Activated CD4-positive, alpha-beta memory T cell treated with anti-CD3 and anti-CD28 coated beads, Interleukin-2, amount 10 ng/mL, durations not matched to agents 7 days and 5 days (primary cell): ENCODE measurements around the gene MESP2. TPM values are rescaled to one million over a fixed set of nuclear protein-coding genes. Genes with fewer than 3 reads are reported as not detected.

Source experiments
- CTCF ChIA-PET: fragments of 350-600 bp; sonication (Branson Sonifier 250); formaldehyde crosslinking; loops from one replicate; lab custom pipeline; 2021; ENCODE audit warnings: antibody characterized with exemption, inconsistent platforms; lab: Charles Lee
- POLR2A ChIA-PET: fragments of 350-600 bp; sonication (Branson Sonifier 250); formaldehyde crosslinking; loops from one replicate; lab custom pipeline; 2021; ENCODE audit warnings: antibody characterized with exemption; lab: Charles Lee
- DNase-seq: peaks from one replicate; pipeline ENCODE4 v3.0.0-alpha.2; 2020
- H3K27ac Mint-ChIP-seq: one replicate; pipeline ENCODE4 v1.8.0; 2021; ENCODE audit warnings: mild to moderate bottlenecking, mixed read lengths
- H3K27me3 Mint-ChIP-seq: one replicate; pipeline ENCODE4 v1.8.0; 2021; ENCODE audit warnings: mixed read lengths
- H3K36me3 Mint-ChIP-seq: one replicate; pipeline ENCODE4 v1.8.0; 2021; ENCODE audit warnings: low read depth, mixed read lengths
- H3K4me1 Mint-ChIP-seq: one replicate; pipeline ENCODE4 v1.8.0; 2021; ENCODE audit warnings: mixed read lengths
- H3K4me3 Mint-ChIP-seq: one replicate; pipeline ENCODE4 v1.8.0; 2021; ENCODE audit warnings: mild to moderate bottlenecking, mixed read lengths
- H3K9me3 Mint-ChIP-seq: one replicate; pipeline ENCODE4 v1.8.0; 2021; ENCODE audit warnings: mixed read lengths
- total RNA-seq, 2 experiments: library from RNA; stranded (reverse); gene quantifications; one replicate each; pipeline ENCODE4 v1.2.3, GENCODE V29; 2021

MESP2 gene
- total RNA-seq, 2 experiments from 2014 or later = not detected

GRCh38 chr15:89809093-89809786 lies 33.1 kb downstream of the MESP2 start:
- Mint-ChIP-seq H3K36me3 (no peaks in the 10 kb centered on the region), H3K4me3 (no peak overlapping the region), H3K9me3 (no peaks in the 10 kb centered on the region), H3K4me1 (peaks cover 3% of the 10 kb centered on the region), H3K27ac (no peak overlapping the region), H3K27me3 (peaks cover 3% of the 10 kb centered on the region)
- DNase-seq = no peak
- ChIA-PET CTCF (no interaction called here), POLR2A (no interaction called here)

- Mint-ChIP-seq H3K36me3 (no peaks in the 10 kb centered on the region), H3K4me1 (peaks cover 3% of the 10 kb centered on the region), H3K27ac (no peak overlapping the region), H3K4me3 (no peak overlapping the region), H3K27me3 (peaks cover 3% of the 10 kb centered on the region), H3K9me3 (no peaks in the 10 kb centered on the region)
- ChIA-PET POLR2A (no interaction called here), CTCF (no interaction called here)
- no peak for DNase-seq
Measured at GRCh38 chr15:89809787-89810148, 33.6 kb downstream of the MESP2 start.

- CTCF ChIA-PET = no interaction called here
- Mint-ChIP-seq H3K9me3 (no peaks in the 10 kb centered on the region), H3K4me1 (peaks cover 12% of the 10 kb centered on the region), H3K36me3 (peaks cover 2% of the 10 kb centered on the region), H3K4me3 (no peak overlapping the region), H3K27me3 (peaks cover 12% of the 10 kb centered on the region), H3K27ac (no peak overlapping the region)
- DNase-seq = no peak
- POLR2A ChIA-PET = no interaction called here
Measured at GRCh38 chr15:89810837-89811236, 34.7 kb downstream of the MESP2 start.

GRCh38 chr15:89812011-89812846 lies 36.1 kb downstream of the MESP2 start:
- H3K9me3 Mint-ChIP-seq = no peaks in the 10 kb centered on the region
- H3K4me3 Mint-ChIP-seq = no peak overlapping the region
- DNase-seq = no peak
- peaks cover 17% of the 10 kb centered on the region for H3K4me1 Mint-ChIP-seq
- H3K36me3 Mint-ChIP-seq = peaks cover 8% of the 10 kb centered on the region
- no peak overlapping the region for H3K27ac Mint-ChIP-seq
- CTCF ChIA-PET = interaction anchor here (1.0 kb wide), 1 partner anchor 63 kb away, joined by 3 read pairs; no protein-coding TSS in a partner anchor
- peaks cover 20% of the 10 kb centered on the region for H3K27me3 Mint-ChIP-seq
- POLR2A ChIA-PET = no interaction called here

GRCh38 chr15:89812847-89813320 lies 36.8 kb downstream of the MESP2 start:
- Mint-ChIP-seq H3K4me3 (no peak overlapping the region), H3K36me3 (peaks cover 8% of the 10 kb centered on the region), H3K9me3 (no peaks in the 10 kb centered on the region), H3K27me3 (peaks cover 23% of the 10 kb centered on the region), H3K27ac (no peak overlapping the region), H3K4me1 (peaks cover 17% of the 10 kb centered on the region)
- CTCF ChIA-PET = no interaction called here
- POLR2A ChIA-PET = no interaction called here
- no peak for DNase-seq

GRCh38 chr15:89813381-89814111 lies 37.4 kb downstream of the MESP2 start:
- CTCF ChIA-PET = interaction anchor here (1.4 kb wide), 1 partner anchor 61 kb away, joined by 4 read pairs; no protein-coding TSS in a partner anchor
- DNase-seq = no peak
- POLR2A ChIA-PET = no interaction called here
- Mint-ChIP-seq H3K9me3 (no peaks in the 10 kb centered on the region), H3K36me3 (peaks cover 8% of the 10 kb centered on the region), H3K27ac (no peak overlapping the region), H3K4me1 (peaks cover 17% of the 10 kb centered on the region), H3K4me3 (peak overlapping the region; percentile 60), H3K27me3 (peaks cover 28% of the 10 kb centered on the region)

GRCh38 chr15:89814112-89814742 lies 38.1 kb downstream of the MESP2 start:
- ChIA-PET POLR2A (interaction anchor here (1.0 kb wide), 2 partner anchors 9 to 62 kb away, joined by 3 to 4 read pairs; no protein-coding TSS in a partner anchor), CTCF (interaction anchor here (0.6 to 1.4 kb wide), 4 partner anchors 41 to 74 kb away, joined by 3 to 4 read pairs (median 3); no protein-coding TSS in a partner anchor)
- Mint-ChIP-seq H3K27me3 (peaks cover 28% of the 10 kb centered on the region), H3K9me3 (no peaks in the 10 kb centered on the region), H3K36me3 (peaks cover 8% of the 10 kb centered on the region), H3K4me1 (peaks cover 17% of the 10 kb centered on the region), H3K4me3 (peak overlapping the region; percentile 67), H3K27ac (no peak overlapping the region)
- no peak for DNase-seq

- H3K4me3 Mint-ChIP-seq = peak overlapping the region; percentile 67
- H3K36me3 Mint-ChIP-seq = peaks cover 8% of the 10 kb centered on the region
- ChIA-PET POLR2A (no interaction called here), CTCF (no interaction called here)
- H3K9me3 Mint-ChIP-seq = no peaks in the 10 kb centered on the region
- H3K27me3 Mint-ChIP-seq = peaks cover 32% of the 10 kb centered on the region
- DNase-seq = no peak
- peaks cover 20% of the 10 kb centered on the region for H3K4me1 Mint-ChIP-seq
- H3K27ac Mint-ChIP-seq = no peak overlapping the region
Measured at GRCh38 chr15:89815769-89816168, 39.6 kb downstream of the MESP2 start.

- H3K36me3 Mint-ChIP-seq = peaks cover 8% of the 10 kb centered on the region
- CTCF ChIA-PET = interaction anchor here (1.4 kb wide), 1 partner anchor 57 kb away, joined by 4 read pairs; no protein-coding TSS in a partner anchor
- no peak overlapping the region for H3K4me3 Mint-ChIP-seq
- H3K27me3 Mint-ChIP-seq = peaks cover 46% of the 10 kb centered on the region
- POLR2A ChIA-PET = interaction anchor here (0.5 kb wide), 1 partner anchor 162 kb away, joined by 3 read pairs; no protein-coding TSS in a partner anchor
- H3K27ac Mint-ChIP-seq = no peak overlapping the region
- no peak for DNase-seq
- H3K4me1 Mint-ChIP-seq = peaks cover 21% of the 10 kb centered on the region
- no peaks in the 10 kb centered on the region for H3K9me3 Mint-ChIP-seq
Measured at GRCh38 chr15:89817701-89818280, 41.7 kb downstream of the MESP2 start.

- peaks cover 46% of the 10 kb centered on the region for H3K27me3 Mint-ChIP-seq
- POLR2A ChIA-PET = interaction anchor here (0.5 kb wide), 1 partner anchor 162 kb away, joined by 3 read pairs; no protein-coding TSS in a partner anchor
Measured at GRCh38 chr15:89818287-89818686, 42.2 kb downstream of the MESP2 start.

GRCh38 chr15:89820666-89821611 lies 44.8 kb downstream of the MESP2 start:
- no peak overlapping the region for H3K27ac Mint-ChIP-seq
- POLR2A ChIA-PET = no interaction called here
- no peaks in the 10 kb centered on the region for H3K9me3 Mint-ChIP-seq
- peaks cover 8% of the 10 kb centered on the region for H3K4me1 Mint-ChIP-seq
- no peak for DNase-seq
- CTCF ChIA-PET = no interaction called here
- H3K4me3 Mint-ChIP-seq = no peak overlapping the region
- H3K27me3 Mint-ChIP-seq = peaks cover 35% of the 10 kb centered on the region
- H3K36me3 Mint-ChIP-seq = peaks cover 5% of the 10 kb centered on the region

More at GRCh38 chr15:89818287-89818686, 42.2 kb downstream of the MESP2 start:
- Mint-ChIP-seq H3K4me3 (no peak overlapping the region), H3K4me1 (peaks cover 21% of the 10 kb centered on the region), H3K36me3 (peaks cover 8% of the 10 kb centered on the region), H3K9me3 (no peaks in the 10 kb centered on the region), H3K27ac (no peak overlapping the region)
- DNase-seq = no peak
- CTCF ChIA-PET = interaction anchor here (1.4 kb wide), 1 partner anchor 57 kb away, joined by 4 read pairs; no protein-coding TSS in a partner anchor
